Spleen (tissue), 7 donors: Measurements from ENCODE around the gene SUSD4.

ENCODE experiments used
- POLR2AphosphoS5 ChIP-seq, 3 donors: sonication (generic); formaldehyde crosslinking; IDR thresholded peaks; one replicate each; pipeline ENCODE4 v1.5.1; 2017; ENCODE audit warnings: antibody characterized with exemption in 3 of 3
- TF ChIP-seq, protein P1 (sequence below), 11 experiments: fragments of 200-600 bp in 7 of 11; fragments of 450-650 bp in 4 of 11; sonication (generic) in 4 of 11; IDR thresholded peaks in 8 of 11; conservative IDR thresholded peaks in 3 of 11; 1 replicate in 7 of 11; 2 replicates in 4 of 11; pipeline versions ENCODE4 v1.4.0 to v1.8.0; 2016 to 2021; ENCODE audit warnings: antibody characterized with exemption in 11 of 11, inconsistent platforms in 4 of 11, mild to moderate bottlenecking in 1 of 11
- donor health status: DM: no; HTN: no; CAD: no; lungs with moderate emphysema.
- donor health status: DM: no; HTN: no; CAD: no.
- donor health status: DM: no; HTN: no; CAD: no.

DNA sequence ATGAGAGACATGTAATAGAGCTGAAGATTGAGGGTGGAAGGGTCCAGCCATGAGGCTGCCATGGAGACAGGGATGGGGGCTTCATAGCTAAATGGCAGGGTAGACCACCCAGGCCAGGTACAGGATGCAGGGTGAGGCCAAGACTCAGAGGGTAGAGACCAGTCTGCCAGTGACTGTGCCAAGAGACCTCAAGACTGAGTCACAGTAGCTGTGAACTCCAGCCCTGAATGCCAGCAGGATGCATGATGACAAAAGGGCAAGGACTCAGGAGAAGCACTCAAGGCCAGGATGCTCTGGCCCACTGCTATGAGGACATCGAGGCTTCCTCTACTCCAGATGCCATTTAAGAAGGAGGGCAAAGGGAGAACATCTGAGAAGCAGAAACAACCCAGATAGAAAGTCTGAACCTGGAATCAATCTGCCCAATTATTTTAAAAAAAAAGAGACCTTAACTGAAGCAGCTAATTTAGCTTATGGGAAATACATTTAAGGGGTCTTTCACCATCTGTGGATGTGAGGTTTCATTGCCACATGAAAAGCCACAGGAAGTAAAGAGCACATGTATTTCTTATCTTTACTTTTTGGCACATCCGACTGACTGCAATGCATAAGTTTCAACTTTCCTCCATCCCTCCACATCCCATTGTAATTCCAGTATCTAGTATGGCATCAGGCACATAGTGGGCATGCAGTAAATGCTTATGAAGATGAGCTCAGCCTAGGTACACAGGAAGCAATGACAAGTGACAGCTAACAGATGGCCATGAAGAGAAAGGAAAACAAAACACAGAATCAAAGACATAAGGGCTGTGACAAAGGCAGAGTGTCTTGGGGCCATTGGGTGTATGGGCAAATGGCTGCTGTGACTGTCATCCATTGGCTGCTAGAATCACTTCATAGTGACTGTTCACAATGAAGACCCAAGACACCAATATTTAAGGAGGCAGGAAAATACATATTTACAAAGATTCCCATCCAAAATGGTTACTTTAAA, 40.2 kb downstream of the SUSD4 start:
- TF ChIP-seq, protein P1, sequence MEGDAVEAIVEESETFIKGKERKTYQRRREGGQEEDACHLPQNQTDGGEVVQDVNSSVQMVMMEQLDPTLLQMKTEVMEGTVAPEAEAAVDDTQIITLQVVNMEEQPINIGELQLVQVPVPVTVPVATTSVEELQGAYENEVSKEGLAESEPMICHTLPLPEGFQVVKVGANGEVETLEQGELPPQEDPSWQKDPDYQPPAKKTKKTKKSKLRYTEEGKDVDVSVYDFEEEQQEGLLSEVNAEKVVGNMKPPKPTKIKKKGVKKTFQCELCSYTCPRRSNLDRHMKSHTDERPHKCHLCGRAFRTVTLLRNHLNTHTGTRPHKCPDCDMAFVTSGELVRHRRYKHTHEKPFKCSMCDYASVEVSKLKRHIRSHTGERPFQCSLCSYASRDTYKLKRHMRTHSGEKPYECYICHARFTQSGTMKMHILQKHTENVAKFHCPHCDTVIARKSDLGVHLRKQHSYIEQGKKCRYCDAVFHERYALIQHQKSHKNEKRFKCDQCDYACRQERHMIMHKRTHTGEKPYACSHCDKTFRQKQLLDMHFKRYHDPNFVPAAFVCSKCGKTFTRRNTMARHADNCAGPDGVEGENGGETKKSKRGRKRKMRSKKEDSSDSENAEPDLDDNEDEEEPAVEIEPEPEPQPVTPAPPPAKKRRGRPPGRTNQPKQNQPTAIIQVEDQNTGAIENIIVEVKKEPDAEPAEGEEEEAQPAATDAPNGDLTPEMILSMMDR (IDR thresholded peaks at IDR 0.05 in 8 of 11, conservative IDR thresholded peaks at IDR 0.05 in 3 of 11), result no peak
- no peak for TF ChIP-seq POLR2AphosphoS5 (IDR thresholded peaks at IDR 0.05)
